HT-29 (cell line): Measurements from ENCODE around the gene OPN5. TPM values are rescaled to one million over a fixed set of nuclear protein-coding genes. Genes with fewer than 3 reads are reported as not detected.

Experiments used
- DNase-seq: peaks from one replicate; pipeline ENCODE4 v3.0.0-alpha.2; 2015; ENCODE audit warnings: low spot score
- small RNA-seq: library from RNA; depleted of rRNA; stranded (forward); fragments of <200 nt; gene quantifications from one replicate; pipeline ENCODE3, GENCODE V24; 2014
- total RNA-seq: library from RNA; depleted of rRNA; stranded (reverse); fragments of >200 nt; shearing (Covaris generic); gene quantifications from 2 replicates; pipeline ENCODE4 v1.2.3, GENCODE V29; 2014; rRNA removed

Gene OPN5
- total RNA-seq, 1 experiment from 2014 or later, result not detected

- no peak for DNase-seq
Measured at GRCh38 chr6:47859175-47859574, 77.3 kb downstream of the OPN5 start.

GRCh38 chr6:47862731-47863130, 80.9 kb downstream of the OPN5 start:
- no peak for DNase-seq

GRCh38 chr6:47865206-47865605, 83.4 kb downstream of the OPN5 start:
- no peak for DNase-seq

GRCh38 chr6:47875593-47875992, 93.8 kb downstream of the OPN5 start:
- DNase-seq, result no peak

Small RNA genes within 50 kb of the gene (small RNA-seq; reads per million reads assigned to genes)
- gene RNU1-105P, result not detected

Other genes with a start within 250 kb of the OPN5 start
- gene ADGRF4, start 83.5 kb upstream of the OPN5 start, total RNA-seq, result 0.41 and 0.94 TPM in 2 replicates